ENCODE measurements around the gene MC1R.

Gene MC1R

GRCh38 chr16:89905511-89906139 is 13.0 kb upstream of the MC1R start:
- in situ Hi-C loops (cut with MboI; ENCODE audit: low pct_unique_long_range_greater_than_20kb, low sequenced_read_pairs, unreplicated experiment) = no loop called here
- no peak for DNase-seq (ENCODE audit: low spot score)
- no peak for TF ChIP-seq CTCF (IDR thresholded peaks at IDR 0.05; ENCODE audit: extremely low read depth, insufficient read depth, missing control alignments)

GRCh38 chr16:89906140-89907025 is 12.3 kb upstream of the MC1R start:
- no peak for TF ChIP-seq CTCF (IDR thresholded peaks at IDR 0.05; ENCODE audit: extremely low read depth, insufficient read depth, missing control alignments)
- DNase-seq (ENCODE audit: low spot score) = no peak
- in situ Hi-C loops (cut with MboI; ENCODE audit: low pct_unique_long_range_greater_than_20kb, low sequenced_read_pairs, unreplicated experiment) = no loop called here

GRCh38 chr16:89907055-89907814 is 11.4 kb upstream of the MC1R start:
- in situ Hi-C loops (cut with MboI; ENCODE audit: low pct_unique_long_range_greater_than_20kb, low sequenced_read_pairs, unreplicated experiment) = no loop called here
- DNase-seq (ENCODE audit: low spot score) = peak; percentile 29
- no peak for TF ChIP-seq CTCF (IDR thresholded peaks at IDR 0.05; ENCODE audit: extremely low read depth, insufficient read depth, missing control alignments)

- no peak for DNase-seq (ENCODE audit: low spot score)
- in situ Hi-C loops (cut with MboI; ENCODE audit: low pct_unique_long_range_greater_than_20kb, low sequenced_read_pairs, unreplicated experiment) = no loop called here
- TF ChIP-seq CTCF (IDR thresholded peaks at IDR 0.05; ENCODE audit: extremely low read depth, insufficient read depth, missing control alignments) = no peak
These were observed 10.4 kb upstream of the MC1R start for GRCh38 chr16:89908236-89908635.

- peak; percentile 95 for TF ChIP-seq CTCF (IDR thresholded peaks at IDR 0.05; ENCODE audit: extremely low read depth, insufficient read depth, missing control alignments)
- in situ Hi-C loops (cut with MboI; ENCODE audit: low pct_unique_long_range_greater_than_20kb, low sequenced_read_pairs, unreplicated experiment) = no loop called here
- peak; percentile 86 for DNase-seq (ENCODE audit: low spot score)
These were observed 8.6 kb upstream of the MC1R start for GRCh38 chr16:89909777-89910716.

All from GM13977 (cell line).